B cell (primary cell): ENCODE data around the gene CCDC28A. TPM values are rescaled to one million over a fixed set of nuclear protein-coding genes. Genes with fewer than 3 reads are reported as not detected.

Experiments
- ATAC-seq: fragments of 200-7000 bp; cut with Tn5 transposase; one replicate; pipeline ENCODE4 v1.10.0; 2021; ENCODE audit warnings: low read depth, mild to moderate bottlenecking, moderate number of reproducible peaks, moderate library complexity
- CTCF ChIA-PET: fragments of 350-600 bp; sonication (Branson Sonifier 250); formaldehyde crosslinking; loops from one replicate; lab custom pipeline; 2021; ENCODE audit warnings: antibody characterized with exemption, inconsistent platforms; lab: Charles Lee
- POLR2A ChIA-PET: fragments of 350-600 bp; sonication (Branson Sonifier 250); formaldehyde crosslinking; loops from one replicate; lab custom pipeline; 2021; ENCODE audit warnings: antibody characterized with exemption; lab: Charles Lee
- DNase-seq: peaks from one replicate; pipeline ENCODE4 v3.0.0; 2013
- H2AFZ ChIP-seq: 2 replicates; pipeline ENCODE4 v1.6.1; 2012; ENCODE audit warnings: mild to moderate bottlenecking, low read depth, low read length; ENCODE audit not compliant: insufficient read depth, poor library complexity, severe bottlenecking
- H3K27ac ChIP-seq, 2 donors: 1 replicate in 1 of 2; 2 replicates in 1 of 2; pipeline ENCODE4 v1.5.1; 2012 to 2013; ENCODE audit warnings: low read length in 2 of 2, mild to moderate bottlenecking in 2 of 2, moderate library complexity in 1 of 2
- H3K27me3 ChIP-seq, 4 experiments: fragments of 200-600 bp in 1 of 4; sonication (generic) in 1 of 4; replicated peaks in 1 of 4; 1 replicate in 2 of 4; 2 replicates in 2 of 4; pipeline versions ENCODE4 v1.6.1 to v1.7.0; 2013 to 2016; ENCODE audit warnings: low read length in 3 of 4, mild to moderate bottlenecking in 2 of 4, mixed read lengths in 1 of 4, moderate library complexity in 1 of 4; ENCODE audit not compliant: insufficient read depth in 4 of 4, control insufficient read depth in 3 of 4; ENCODE audit errors: control extremely low read depth in 1 of 4
- H3K36me3 ChIP-seq, 2 experiments: replicated peaks in 1 of 2; 1 replicate in 1 of 2; 2 replicates in 1 of 2; pipeline versions ENCODE4 v1.6.1 to v1.7.1; 2013; ENCODE audit warnings: low read length in 1 of 2; ENCODE audit not compliant: insufficient read depth in 2 of 2, control insufficient read depth in 1 of 2; ENCODE audit errors: control extremely low read depth in 1 of 2, extremely low read depth in 1 of 2
- H3K4me1 ChIP-seq, 2 donors: fragments of 200-600 bp in 1 of 2; sonication (generic) in 1 of 2; 1 replicate in 1 of 2; 2 replicates in 1 of 2; pipeline versions ENCODE4 v1.5.1 to v1.6.1; 2013 to 2017; ENCODE audit warnings: low read length in 2 of 2; ENCODE audit not compliant: control insufficient read depth in 2 of 2, insufficient read depth in 2 of 2
- H3K4me2 ChIP-seq: replicated peaks from 2 replicates; pipeline ENCODE3; 2012; ENCODE audit warnings: mild to moderate bottlenecking, low read depth, low read length; ENCODE audit not compliant: poor library complexity, severe bottlenecking
- H3K4me3 ChIP-seq, 5 experiments: fragments of 200-600 bp in 1 of 5; sonication (generic) in 1 of 5; 1 replicate in 3 of 5; 2 replicates in 2 of 5; pipeline versions ENCODE4 v1.5.1 to v1.7.0; 2011 to 2016; ENCODE audit warnings: low read length in 4 of 5, mild to moderate bottlenecking in 4 of 5, low read depth in 2 of 5, control low read depth in 1 of 5, moderate library complexity in 1 of 5; ENCODE audit not compliant: insufficient read depth in 1 of 5; ENCODE audit errors: control extremely low read depth in 1 of 5, extremely low read depth in 1 of 5
- H3K79me2 ChIP-seq: fragments of 200-600 bp; sonication (generic); one replicate; pipeline ENCODE4 v1.6.0; 2016; ENCODE audit warnings: low read length; ENCODE audit not compliant: control insufficient read depth, insufficient read depth
- H3K9ac ChIP-seq: fragments of 200-600 bp; sonication (generic); 2 replicates; pipeline ENCODE4 v1.6.1; 2017; ENCODE audit warnings: mild to moderate bottlenecking, low read length, moderate library complexity
- H3K9me3 ChIP-seq, 3 donors: one replicate each; pipeline versions ENCODE4 v1.6.1 to v1.7.1; 2013; ENCODE audit warnings: low read length in 2 of 3; ENCODE audit not compliant: control insufficient read depth in 2 of 3, insufficient read depth in 1 of 3; ENCODE audit errors: control extremely low read depth in 1 of 3
- H4K20me1 ChIP-seq: 2 replicates; pipeline ENCODE4 v1.6.0; 2012; ENCODE audit warnings: mild to moderate bottlenecking, low read length; ENCODE audit not compliant: insufficient read depth, control insufficient read depth, poor library complexity, severe bottlenecking
- H3K27ac Mint-ChIP-seq: one replicate; pipeline ENCODE4 v1.8.0; 2021; ENCODE audit warnings: mixed read lengths
- H3K27me3 Mint-ChIP-seq: one replicate; pipeline ENCODE4 v1.8.0; 2021; ENCODE audit warnings: mixed read lengths
- H3K4me1 Mint-ChIP-seq: one replicate; pipeline ENCODE4 v1.8.0; 2021; ENCODE audit warnings: mixed read lengths
- H3K4me3 Mint-ChIP-seq: one replicate; pipeline ENCODE4 v1.8.0; 2021; ENCODE audit warnings: mixed read lengths
- H3K9me3 Mint-ChIP-seq: one replicate; pipeline ENCODE4 v1.8.0; 2022; ENCODE audit warnings: mixed read lengths; ENCODE audit not compliant: insufficient read depth
- CTCF ChIP-seq: fragments of 200-600 bp; IDR thresholded peaks from one replicate; pipeline ENCODE4 v1.8.0; 2022; ENCODE audit warnings: antibody characterized with exemption, mild to moderate bottlenecking
- EZH2 ChIP-seq: IDR thresholded peaks from 2 replicates; pipeline ENCODE4 v1.6.1; 2012; ENCODE audit warnings: borderline replicate concordance, low read depth, mild to moderate bottlenecking, moderate library complexity, low read length; ENCODE audit not compliant: insufficient read depth, poor library complexity, severe bottlenecking
- WGBS: methylation state at CpG from one replicate; pipeline ENCODE4 v1.1.5; 2013; ENCODE audit warnings: missing lambda C conversion rate; ENCODE audit not compliant: insufficient coverage; 5-methylcytosine and 5-hydroxymethylcytosine counted together
- intact Hi-C: fragments of 100-400 bp; cut with micrococcal nuclease; formaldehyde crosslinking; loops from one replicate; pipeline ENCODE4 v1.10.0; 2022
- polyA plus RNA-seq: library from polyadenylated mRNA; depleted of rRNA; stranded (reverse); fragments of >200 nt; gene quantifications from 2 replicates; pipeline ENCODE4 v1.2.3, GENCODE V29; 2012
- total RNA-seq, 2 donors: library from RNA; stranded (reverse); fragments of 120-200 nt in 1 of 2; gene quantifications; 1 replicate in 1 of 2; 2 replicates in 1 of 2; pipeline versions ENCODE4 v1.2.3 to v1.2.4, GENCODE V29; 2013 to 2022

The CCDC28A gene
- total and polyA plus RNA-seq, 2 donors (not counting 1 experiment from before 2014, with no cell fraction given) = 14.4 to 26.9 TPM

- POLR2A ChIA-PET = no interaction called here
- Histone ChIP-seq H4K20me1 (no peaks in the 10 kb centered on the region), H3K9ac (no peak overlapping the region), H3K9me3 (peaks cover 0 to 8% (median 0%) of the 10 kb centered on the region in 3 donors), H3K27ac (no peak overlapping the region), H3K4me3 (no peak overlapping the region), H3K4me2 (no peak overlapping the region), H3K4me1 (peaks cover 3 to 6% of the 10 kb centered on the region in 2 donors), H3K27me3 (peaks cover 0 to 17% (median 5%) of the 10 kb centered on the region in 4 experiments), H3K36me3 (peaks cover 0 to 2% of the 10 kb centered on the region in 2 experiments), H3K79me2 (no peaks in the 10 kb centered on the region), H2AFZ (no peak overlapping the region)
- DNase-seq (no peak), ATAC-seq (no peak)
- peaks cover 25% of the 10 kb centered on the region for H3K27me3 Mint-ChIP-seq
- H3K27ac Mint-ChIP-seq = no peak overlapping the region
- peaks cover 5% of the 10 kb centered on the region for H3K4me1 Mint-ChIP-seq
- intact Hi-C loops = no loop called here
- no peaks in the 10 kb centered on the region for H3K9me3 Mint-ChIP-seq
- H3K4me3 Mint-ChIP-seq = no peak overlapping the region
- TF ChIP-seq CTCF = no peak
- TF ChIP-seq EZH2 = no peak
- CTCF ChIA-PET = no interaction called here
- no CpG with 5 or more reads among the region's 4 CpGs for WGBS
Observed at GRCh38 chr6:138797806-138798446, 24.4 kb downstream of the CCDC28A start.

GRCh38 chr6:138800377-138801150 lies 27.0 kb downstream of the CCDC28A start:
- Histone ChIP-seq H3K9ac (no peak overlapping the region), H4K20me1 (no peaks in the 10 kb centered on the region), H3K36me3 (no peaks in the 10 kb centered on the region), H3K27me3 (peaks cover 0 to 10% (median 5%) of the 10 kb centered on the region in 4 experiments), H3K9me3 (peaks cover 0 to 7% (median 0%) of the 10 kb centered on the region in 3 donors), H3K4me1 (peaks cover 2 to 4% of the 10 kb centered on the region in 2 donors), H2AFZ (no peak overlapping the region), H3K4me2 (no peak overlapping the region), H3K79me2 (no peaks in the 10 kb centered on the region), H3K27ac (no peak overlapping the region), H3K4me3 (no peak overlapping the region)
- Mint-ChIP-seq H3K27ac (no peak overlapping the region), H3K9me3 (no peaks in the 10 kb centered on the region), H3K4me3 (no peak overlapping the region), H3K4me1 (no peaks in the 10 kb centered on the region), H3K27me3 (peaks cover 13% of the 10 kb centered on the region)
- no peak for TF ChIP-seq EZH2
- no peak for TF ChIP-seq CTCF
- DNase-seq = no peak
- ChIA-PET POLR2A (no interaction called here), CTCF (no interaction called here)
- no peak for ATAC-seq
- WGBS = 100% methylated on average over 2 of the region's 2 CpGs
- intact Hi-C loops = no loop called here
